HepG2 (cell line): Measurements from ENCODE around the gene GCHFR. TPM values are rescaled to one million over a fixed set of nuclear protein-coding genes. Genes with fewer than 3 reads are reported as not detected.

ENCODE experiments used
- BRD4 ChIP-seq: sonication (generic); formaldehyde crosslinking; IDR thresholded peaks from 2 replicates; pipeline ENCODE4 v1.4.0; 2020; ENCODE audit warnings: missing genetic modification reagents
- DPF2 ChIP-seq: sonication (generic); formaldehyde crosslinking; IDR thresholded peaks from 2 replicates; pipeline ENCODE4 v1.4.0; 2020; ENCODE audit warnings: mild to moderate bottlenecking, low read depth, missing genetic modification reagents, borderline replicate concordance
- KIAA2018 ChIP-seq: sonication (generic); formaldehyde crosslinking; IDR thresholded peaks from 2 replicates; pipeline ENCODE4 v1.5.0; 2020; ENCODE audit warnings: mild to moderate bottlenecking, missing genetic modification reagents, borderline replicate concordance
- KLF12 ChIP-seq: sonication (generic); formaldehyde crosslinking; IDR thresholded peaks from 2 replicates; pipeline ENCODE4 v1.4.0; 2020; ENCODE audit warnings: missing genetic modification reagents, borderline replicate concordance
- ZNF883 ChIP-seq: sonication (generic); formaldehyde crosslinking; IDR thresholded peaks from 2 replicates; pipeline ENCODE4 v1.5.1; 2020; ENCODE audit warnings: mild to moderate bottlenecking, missing genetic modification reagents; ENCODE audit errors: not compliant biosample characterization
- polyA plus RNA-seq, 8 experiments: library from polyadenylated mRNA; depleted of rRNA in 3 of 8; stranded (reverse) in 7 of 8; unstranded in 1 of 8; fragments of >200 nt; fragmentation: Illumina TruSeq in 4 of 8; extraction: Trizol in 4 of 8; gene quantifications; 2 replicates each; pipeline versions ENCODE4 v1.2.1 to v1.2.3, GENCODE V29; 2011 to 2016; ENCODE audit warnings: low read depth in 4 of 8, missing spikeins in 1 of 8, mixed read lengths in 1 of 8; ENCODE audit not compliant: insufficient read depth in 1 of 8
- total RNA-seq, 5 experiments: library from RNA; depleted of rRNA; stranded (reverse); fragments of >200 nt; fragmentation: Illumina TruSeq; extraction: Trizol; gene quantifications; 2 replicates each; pipeline ENCODE4 v1.2.3, GENCODE V29; 2016; ENCODE audit warnings: low read depth in 1 of 5
- TF ChIP-seq, protein P1 (sequence below): sonication (generic); formaldehyde crosslinking; IDR thresholded peaks from 2 replicates; pipeline ENCODE4 v1.8.0; 2022; ENCODE audit warnings: missing genetic modification reagents, mild to moderate bottlenecking, moderate library complexity, borderline replicate concordance

The GCHFR gene
- total and polyA plus RNA-seq, 2 of the 13 experiments (the other 11 are each of a cell fraction or from before 2014, with no cell fraction given): 51.5 to 92.4 TPM

GRCh38 chr15:40764629-40765103 is 798 bp downstream of the GCHFR start (continued):
- TF ChIP-seq, protein P1, sequence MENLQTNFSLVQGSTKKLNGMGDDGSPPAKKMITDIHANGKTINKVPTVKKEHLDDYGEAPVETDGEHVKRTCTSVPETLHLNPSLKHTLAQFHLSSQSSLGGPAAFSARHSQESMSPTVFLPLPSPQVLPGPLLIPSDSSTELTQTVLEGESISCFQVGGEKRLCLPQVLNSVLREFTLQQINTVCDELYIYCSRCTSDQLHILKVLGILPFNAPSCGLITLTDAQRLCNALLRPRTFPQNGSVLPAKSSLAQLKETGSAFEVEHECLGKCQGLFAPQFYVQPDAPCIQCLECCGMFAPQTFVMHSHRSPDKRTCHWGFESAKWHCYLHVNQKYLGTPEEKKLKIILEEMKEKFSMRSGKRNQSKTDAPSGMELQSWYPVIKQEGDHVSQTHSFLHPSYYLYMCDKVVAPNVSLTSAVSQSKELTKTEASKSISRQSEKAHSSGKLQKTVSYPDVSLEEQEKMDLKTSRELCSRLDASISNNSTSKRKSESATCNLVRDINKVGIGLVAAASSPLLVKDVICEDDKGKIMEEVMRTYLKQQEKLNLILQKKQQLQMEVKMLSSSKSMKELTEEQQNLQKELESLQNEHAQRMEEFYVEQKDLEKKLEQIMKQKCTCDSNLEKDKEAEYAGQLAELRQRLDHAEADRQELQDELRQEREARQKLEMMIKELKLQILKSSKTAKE (CRISPR knock-in tag): no peak
- TF ChIP-seq DPF2 (no peak), BRD4 (no peak), ZNF883 (CRISPR knock-in tag) (no peak), KIAA2018 (CRISPR knock-in tag) (no peak), KLF12 (CRISPR knock-in tag) (0 out of 2 replicates have a peak, but pooled peaks have one; percentile 3)
- TF ChIP-seq, all 625 proteins: peak for 6
